A673 (cell line): ENCODE data around the gene PCSK6.

Experiments
- CTCF ChIP-seq: fragments of 300-800, 200-600 bp; sonication (generic); conservative IDR thresholded peaks from 2 replicates; pipeline ENCODE4 v1.5.1; 2017; ENCODE audit warnings: low read depth, mild to moderate bottlenecking, antibody characterized with exemption, low read length, moderate library complexity, mixed read lengths
- EZH2 ChIP-seq: fragments of 200-600 bp; sonication (generic); IDR thresholded peaks from 2 replicates; pipeline ENCODE4 v1.6.1; 2017; ENCODE audit warnings: borderline replicate concordance, low read depth, mild to moderate bottlenecking, mixed read lengths, antibody characterized with exemption, low read length; ENCODE audit not compliant: poor library complexity, severe bottlenecking

GRCh38 chr15:101410612-101411011, 78.9 kb downstream of the PCSK6 start:
- TF ChIP-seq EZH2 (no peak), CTCF (no peak)
